HepG2 (cell line): ENCODE data around the gene ZNF541. TPM values are rescaled to one million over a fixed set of nuclear protein-coding genes. Genes with fewer than 3 reads are reported as not detected.

ENCODE experiments used
- AGO1 ChIP-seq: fragments of 200-400 bp; formaldehyde crosslinking; IDR thresholded peaks from 2 replicates; pipeline ENCODE4 v1.6.1; 2017; ENCODE audit warnings: mild to moderate bottlenecking, low read depth, low read length, moderate library complexity; ENCODE audit not compliant: poor library complexity, severe bottlenecking
- DNMT1 ChIP-seq: sonication (generic); formaldehyde crosslinking; IDR thresholded peaks from 2 replicates; pipeline ENCODE4 v1.5.1; 2020; ENCODE audit warnings: mild to moderate bottlenecking, missing genetic modification reagents
- FOXC1 ChIP-seq: sonication (generic); formaldehyde crosslinking; IDR thresholded peaks from 2 replicates; pipeline ENCODE4 v1.8.0; 2022; ENCODE audit warnings: mild to moderate bottlenecking, missing genetic modification reagents, borderline replicate concordance
- NONO ChIP-seq, 2 experiments: fragments of 450-650 bp in 1 of 2; sonication (generic) in 1 of 2; formaldehyde crosslinking in 1 of 2; IDR thresholded peaks in 1 of 2; conservative IDR thresholded peaks in 1 of 2; 2 replicates each; pipeline versions ENCODE4 v1.6.1 to v1.8.0; 2017 to 2022; ENCODE audit warnings: mild to moderate bottlenecking in 1 of 2, missing genetic modification reagents in 1 of 2, moderate library complexity in 1 of 2
- NR2F6 ChIP-seq, 2 experiments: IDR thresholded peaks; 2 replicates each; pipeline ENCODE4 v1.6.1; 2016; ENCODE audit warnings: antibody characterized with exemption in 1 of 2, mild to moderate bottlenecking in 1 of 2
- RBM39 ChIP-seq: fragments of 200-400 bp; formaldehyde crosslinking; IDR thresholded peaks from one replicate; pipeline ENCODE4 v1.6.1; 2018; ENCODE audit warnings: antibody characterized with exemption, mild to moderate bottlenecking, low read depth, low read length; ENCODE audit not compliant: poor library complexity, severe bottlenecking
- SMAD3 ChIP-seq: sonication (generic); formaldehyde crosslinking; IDR thresholded peaks from 2 replicates; pipeline ENCODE4 v1.4.0; 2020; ENCODE audit warnings: missing genetic modification reagents
- SPEN ChIP-seq: sonication (generic); formaldehyde crosslinking; IDR thresholded peaks from 2 replicates; pipeline ENCODE4 v1.5.1; 2020; ENCODE audit warnings: low read depth, mild to moderate bottlenecking, missing genetic modification reagents
- ZFY ChIP-seq: sonication (generic); formaldehyde crosslinking; IDR thresholded peaks from 2 replicates; pipeline ENCODE4 v1.4.0; 2020; ENCODE audit warnings: missing genetic modification reagents
- ZNF143 ChIP-seq: sonication (generic); formaldehyde crosslinking; IDR thresholded peaks from 2 replicates; pipeline ENCODE4 v1.4.0; 2020; ENCODE audit warnings: missing genetic modification reagents
- ZNF18 ChIP-seq: sonication (generic); formaldehyde crosslinking; IDR thresholded peaks from 2 replicates; pipeline ENCODE4 v1.8.0; 2022; ENCODE audit warnings: mild to moderate bottlenecking, missing genetic modification reagents; ENCODE audit not compliant: insufficient replicate concordance
- ZNF567 ChIP-seq: sonication (generic); formaldehyde crosslinking; IDR thresholded peaks from 2 replicates; pipeline ENCODE4 v1.8.1; 2023; ENCODE audit warnings: mild to moderate bottlenecking, missing genetic modification reagents, borderline replicate concordance
- ZNF589 ChIP-seq: sonication (generic); formaldehyde crosslinking; conservative IDR thresholded peaks from 2 replicates; pipeline ENCODE4 v1.8.0; 2022; ENCODE audit warnings: mild to moderate bottlenecking, moderate library complexity, missing genetic modification reagents
- ZNF605 ChIP-seq: sonication (generic); formaldehyde crosslinking; IDR thresholded peaks from 2 replicates; pipeline ENCODE4 v1.8.0; 2022; ENCODE audit warnings: mild to moderate bottlenecking, missing genetic modification reagents
- ZNF616 ChIP-seq: sonication (generic); formaldehyde crosslinking; IDR thresholded peaks from 2 replicates; pipeline ENCODE4 v1.5.0; 2020; ENCODE audit warnings: low read depth, mild to moderate bottlenecking, missing genetic modification reagents
- ZNF883 ChIP-seq: sonication (generic); formaldehyde crosslinking; IDR thresholded peaks from 2 replicates; pipeline ENCODE4 v1.5.1; 2020; ENCODE audit warnings: mild to moderate bottlenecking, missing genetic modification reagents; ENCODE audit errors: not compliant biosample characterization
- polyA plus RNA-seq, 8 experiments: library from polyadenylated mRNA; depleted of rRNA in 3 of 8; stranded (reverse) in 7 of 8; unstranded in 1 of 8; fragments of >200 nt; fragmentation: Illumina TruSeq in 4 of 8; extraction: Trizol in 4 of 8; gene quantifications; 2 replicates each; pipeline versions ENCODE4 v1.2.1 to v1.2.3, GENCODE V29; 2011 to 2016; ENCODE audit warnings: low read depth in 4 of 8, missing spikeins in 1 of 8, mixed read lengths in 1 of 8; ENCODE audit not compliant: insufficient read depth in 1 of 8
- total RNA-seq, 5 experiments: library from RNA; depleted of rRNA; stranded (reverse); fragments of >200 nt; fragmentation: Illumina TruSeq; extraction: Trizol; gene quantifications; 2 replicates each; pipeline ENCODE4 v1.2.3, GENCODE V29; 2016; ENCODE audit warnings: low read depth in 1 of 5
- TF ChIP-seq, protein P1 (sequence below): sonication (generic); formaldehyde crosslinking; IDR thresholded peaks from 2 replicates; pipeline ENCODE4 v1.4.0; 2020; ENCODE audit warnings: mild to moderate bottlenecking, missing genetic modification reagents

The ZNF541 gene
- total and polyA plus RNA-seq, 2 of the 13 experiments (the other 11 are each of a cell fraction or from before 2014, with no cell fraction given), result 0.03 to 0.04 TPM

DNA sequence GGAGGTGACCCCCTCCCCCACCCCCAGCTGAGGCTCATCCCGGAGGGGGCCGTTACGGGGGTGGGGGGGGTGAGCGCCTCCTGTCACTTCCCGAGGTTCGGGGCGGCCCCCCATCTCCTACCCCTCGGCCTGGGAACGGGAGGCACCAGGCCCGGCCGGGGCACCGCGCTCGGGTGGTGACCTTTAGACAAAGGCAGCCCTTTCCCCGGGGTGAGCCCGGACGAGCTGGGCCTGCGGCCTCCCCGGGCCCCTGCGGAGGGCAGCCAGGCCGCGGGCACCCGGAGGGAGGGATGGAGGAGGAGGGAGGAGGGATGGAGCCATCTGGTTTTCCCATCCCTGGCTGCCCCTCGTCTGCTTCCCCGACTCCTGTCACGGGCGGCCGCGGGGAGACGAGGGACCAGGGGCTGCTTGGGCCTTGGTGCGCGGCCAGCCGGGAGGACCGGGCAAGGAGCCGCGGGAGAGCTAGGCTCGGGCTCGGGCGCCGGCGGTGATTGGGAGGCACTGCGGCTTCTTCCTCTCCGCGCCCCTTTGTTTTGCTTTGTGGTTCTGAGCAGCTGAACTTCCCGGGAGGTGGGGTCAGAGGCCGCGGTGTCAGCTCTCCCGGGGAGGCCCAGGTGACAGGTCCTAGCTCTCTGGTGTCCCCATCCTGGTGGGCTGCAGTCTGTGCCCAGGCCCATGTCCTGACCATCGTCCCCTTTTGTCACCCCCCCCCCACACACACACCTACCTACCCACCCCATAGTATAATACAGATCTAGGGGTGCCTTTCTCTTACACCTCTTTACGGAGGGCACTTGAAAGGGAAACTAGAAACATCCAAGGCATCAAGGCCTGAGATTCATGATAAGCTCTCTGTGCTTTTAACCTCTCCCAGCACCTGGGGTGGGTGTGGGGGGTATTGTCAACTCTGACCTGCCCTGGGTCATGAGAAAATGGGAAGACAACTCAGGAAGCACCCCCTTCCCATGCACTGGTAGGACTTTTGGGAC, 37.3 kb upstream of the ZNF541 start (continued):
- TF ChIP-seq ZNF18 (CRISPR knock-in tag), result no peak
- peak; percentile 85 for TF ChIP-seq ZFY
- no peak for TF ChIP-seq NR2F6 (IDR thresholded peaks at IDR 0.05)
- peak; percentile 67 for TF ChIP-seq NR2F6 (CRISPR knock-in tag; IDR thresholded peaks at IDR 0.05)
- no peak for TF ChIP-seq FOXC1
- TF ChIP-seq ZNF589, result no peak
- TF ChIP-seq, protein P1, sequence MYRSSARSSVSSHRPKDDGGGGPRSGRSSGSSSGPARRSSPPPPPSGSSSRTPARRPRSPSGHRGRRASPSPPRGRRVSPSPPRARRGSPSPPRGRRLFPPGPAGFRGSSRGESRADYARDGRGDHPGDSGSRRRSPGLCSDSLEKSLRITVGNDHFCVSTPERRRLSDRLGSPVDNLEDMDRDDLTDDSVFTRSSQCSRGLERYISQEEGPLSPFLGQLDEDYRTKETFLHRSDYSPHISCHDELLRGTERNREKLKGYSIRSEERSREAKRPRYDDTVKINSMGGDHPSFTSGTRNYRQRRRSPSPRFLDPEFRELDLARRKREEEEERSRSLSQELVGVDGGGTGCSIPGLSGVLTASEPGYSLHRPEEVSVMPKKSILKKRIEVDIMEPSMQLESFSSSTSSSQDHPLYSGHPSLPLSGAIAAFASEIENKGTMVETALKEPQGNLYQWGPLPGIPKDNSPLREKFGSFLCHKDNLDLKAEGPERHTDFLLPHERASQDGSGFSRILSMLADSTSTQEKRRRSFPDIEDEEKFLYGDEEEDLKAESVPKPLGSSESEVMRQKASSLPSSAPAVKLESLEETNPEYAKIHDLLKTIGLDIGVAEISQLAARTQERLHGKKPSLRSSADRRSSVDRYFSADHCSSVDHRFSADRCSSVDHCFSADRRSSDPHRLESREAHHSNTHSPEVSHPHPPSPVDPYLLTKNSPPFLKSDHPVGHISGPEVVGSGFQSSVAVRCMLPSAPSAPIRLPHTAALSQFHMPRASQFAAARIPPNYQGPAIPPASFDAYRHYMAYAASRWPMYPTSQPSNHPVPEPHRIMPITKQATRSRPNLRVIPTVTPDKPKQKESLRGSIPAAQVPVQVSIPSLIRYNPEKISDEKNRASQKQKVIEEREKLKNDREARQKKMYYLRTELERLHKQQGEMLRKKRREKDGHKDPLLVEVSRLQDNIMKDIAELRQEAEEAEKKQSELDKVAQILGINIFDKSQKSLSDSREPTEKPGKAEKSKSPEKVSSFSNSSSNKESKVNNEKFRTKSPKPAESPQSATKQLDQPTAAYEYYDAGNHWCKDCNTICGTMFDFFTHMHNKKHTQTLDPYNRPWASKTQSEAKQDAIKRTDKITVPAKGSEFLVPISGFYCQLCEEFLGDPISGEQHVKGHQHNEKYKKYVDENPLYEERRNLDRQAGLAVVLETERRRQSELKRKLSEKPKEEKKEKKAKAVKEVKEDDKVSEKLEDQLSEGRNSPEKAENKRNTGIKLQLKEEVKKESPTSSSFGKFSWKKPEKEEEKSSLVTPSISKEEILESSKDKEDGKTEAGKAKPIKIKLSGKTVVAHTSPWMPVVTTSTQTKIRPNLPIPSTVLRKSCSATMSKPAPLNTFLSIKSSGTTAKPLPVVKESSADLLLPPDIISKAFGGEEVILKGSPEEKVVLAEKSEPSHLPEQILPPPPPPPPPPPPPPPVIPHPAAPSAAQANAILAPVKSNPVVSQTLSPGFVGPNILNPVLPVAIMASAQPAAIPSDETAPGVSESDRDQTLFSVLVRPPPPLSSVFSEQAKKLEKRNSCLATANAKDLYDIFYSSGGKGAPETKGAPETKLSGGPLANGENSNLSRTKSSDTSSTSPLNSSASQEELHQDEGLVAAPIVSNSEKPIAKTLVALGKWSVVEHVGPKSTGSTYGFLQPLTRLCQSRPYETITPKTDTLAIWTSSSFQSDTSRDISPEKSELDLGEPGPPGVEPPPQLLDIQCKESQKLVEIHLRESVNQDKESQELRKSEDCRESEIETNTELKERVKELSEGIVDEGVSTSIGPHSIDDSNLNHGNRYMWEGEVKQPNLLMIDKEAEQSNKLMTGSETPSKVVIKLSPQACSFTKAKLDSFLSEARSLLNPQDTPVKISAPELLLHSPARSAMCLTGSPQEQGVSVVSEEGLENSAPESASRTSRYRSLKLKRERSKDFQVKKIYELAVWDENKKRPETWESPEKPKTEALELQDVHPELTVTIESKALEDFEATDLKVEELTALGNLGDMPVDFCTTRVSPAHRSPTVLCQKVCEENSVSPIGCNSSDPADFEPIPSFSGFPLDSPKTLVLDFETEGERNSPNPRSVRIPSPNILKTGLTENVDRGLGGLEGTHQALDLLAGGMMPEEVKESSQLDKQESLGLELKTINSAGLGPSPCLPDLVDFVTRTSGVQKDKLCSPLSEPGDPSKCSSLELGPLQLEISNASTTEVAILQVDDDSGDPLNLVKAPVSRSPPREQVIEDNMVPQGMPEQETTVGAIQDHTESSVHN (CRISPR knock-in tag), result no peak
- no peak for TF ChIP-seq ZNF616 (CRISPR knock-in tag)
- TF ChIP-seq RBM39, result no peak
- no peak for TF ChIP-seq NONO (IDR thresholded peaks at IDR 0.05)
- TF ChIP-seq NONO (CRISPR knock-in tag; conservative IDR thresholded peaks at IDR 0.05), result 0 out of 2 replicates have a peak, but pooled peaks have one; percentile 31
- 0 out of 2 replicates have a peak, but pooled peaks have one; percentile 48 for TF ChIP-seq SPEN (CRISPR knock-in tag)
- peak; percentile 52; the same call in 1 of the 2 replicates for TF ChIP-seq ZNF605 (CRISPR knock-in tag)
- TF ChIP-seq ZNF567 (CRISPR knock-in tag), result no peak
- TF ChIP-seq ZNF143, result peak; percentile 26; the same call in 1 of the 2 replicates
- peak; percentile 29 for TF ChIP-seq AGO1
- TF ChIP-seq DNMT1 (CRISPR knock-in tag), result no peak
- no peak for TF ChIP-seq SMAD3 (CRISPR knock-in tag)
- peak; percentile 67 for TF ChIP-seq ZNF883 (CRISPR knock-in tag)
